A204.1 (cell line): Measurements from ENCODE around the gene ATP12A.
"Not testable (repeated sequence)": the region's sequence is repeated elsewhere in the genome, so short reads cannot be mapped to it uniquely, and the experiment has no call there.

Experiments
- FAIRE-seq: peaks from 2 replicates; lab custom pipeline; 2012; peaks lifted over from hg19 to GRCh38; lab: Jason Lieb, UNC

ATP12A gene

GRCh38 chr13:24688950-24689349, 8.7 kb downstream of the ATP12A start:
- FAIRE-seq: no peak

- FAIRE-seq: no peak
These were observed 11.2 kb downstream of the ATP12A start for GRCh38 chr13:24691381-24691780.

- no peak for FAIRE-seq
These were observed 12.4 kb downstream of the ATP12A start for GRCh38 chr13:24692561-24692960.

- peak; percentile 79 for FAIRE-seq
These were observed 13.8 kb downstream of the ATP12A start for GRCh38 chr13:24693862-24694471.

GRCh38 chr13:24694907-24695306, 14.7 kb downstream of the ATP12A start:
- FAIRE-seq: no peak

GRCh38 chr13:24698686-24699085, 18.5 kb downstream of the ATP12A start:
- FAIRE-seq: no peak

- no peak for FAIRE-seq
These were observed 19.3 kb downstream of the ATP12A start for GRCh38 chr13:24699541-24699940.

GRCh38 chr13:24700539-24700938, 20.3 kb downstream of the ATP12A start:
- FAIRE-seq: no peak

GRCh38 chr13:24706886-24707585, 26.8 kb downstream of the ATP12A start:
- no peak for FAIRE-seq

- no peak for FAIRE-seq
These were observed 29.1 kb downstream of the ATP12A start for GRCh38 chr13:24709186-24709913.

GRCh38 chr13:24713022-24713421, 32.8 kb downstream of the ATP12A start:
- no peak for FAIRE-seq

GRCh38 chr13:24716011-24716410, 35.8 kb downstream of the ATP12A start:
- no peak for FAIRE-seq

GRCh38 chr13:24716446-24716845, 36.2 kb downstream of the ATP12A start:
- FAIRE-seq: no peak

GRCh38 chr13:24717217-24717616, 37.0 kb downstream of the ATP12A start:
- no peak for FAIRE-seq

GRCh38 chr13:24718192-24718965, 38.2 kb downstream of the ATP12A start:
- FAIRE-seq: no peak

GRCh38 chr13:24719139-24719538, 38.9 kb downstream of the ATP12A start:
- FAIRE-seq: no peak

GRCh38 chr13:24723206-24723605, 43.0 kb downstream of the ATP12A start:
- no peak for FAIRE-seq

- FAIRE-seq: no peak
These were observed 44.5 kb downstream of the ATP12A start for GRCh38 chr13:24724714-24725113.

GRCh38 chr13:24725379-24725778, 45.2 kb downstream of the ATP12A start:
- FAIRE-seq: no peak

- peak; percentile 92 for FAIRE-seq
These were observed 47.8 kb downstream of the ATP12A start for GRCh38 chr13:24727731-24728601.

- FAIRE-seq: not testable (repeated sequence)
These were observed 50.8 kb downstream of the ATP12A start for GRCh38 chr13:24730873-24731567.
